ENCODE data around the gene NUFIP2. TPM values are rescaled to one million over a fixed set of nuclear protein-coding genes. Genes with fewer than 3 reads are reported as not detected.

NUFIP2 gene
- total and polyA plus RNA-seq, 10 of the 15 experiments (the other 5 are each of a cell fraction or from before 2014, with no cell fraction given), result 3.7 to 32.3 (median 14.5) TPM

DNA sequence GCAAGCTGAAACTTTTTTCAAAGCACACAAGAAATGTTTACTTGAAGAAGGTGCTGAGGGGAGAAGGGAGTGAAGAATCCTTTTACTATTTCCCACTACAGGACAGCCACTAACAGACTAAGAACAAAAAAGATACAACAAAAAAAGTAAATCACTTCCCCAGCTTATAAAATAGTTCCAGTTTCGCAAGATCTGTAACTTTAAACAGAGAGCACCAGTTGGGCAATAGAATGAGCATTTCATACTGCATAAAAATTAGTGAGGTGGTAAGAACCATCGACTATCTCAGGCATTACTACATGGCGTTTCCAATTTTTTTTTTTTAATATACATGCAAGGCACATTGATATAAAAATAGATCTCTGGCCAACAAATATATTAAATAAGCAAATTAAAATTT lies 36.2 kb downstream of the NUFIP2 start:
- Histone ChIP-seq H3K4me1 (ENCODE audit: control insufficient read depth, insufficient read depth, low read length) (no peaks in the 10 kb centered on the region), H3K4me2 (ENCODE audit: control insufficient read depth, insufficient read depth) (no peak overlapping the region), H4K20me1 (ENCODE audit: control insufficient read depth, insufficient read depth) (no peaks in the 10 kb centered on the region), H3K79me2 (ENCODE audit: control insufficient read depth, insufficient read depth, low read length) (peaks cover 2% of the 10 kb centered on the region), H3K9ac (ENCODE audit: control insufficient read depth, insufficient read depth, low read length) (no peak overlapping the region), H3K9me3 (replicated peaks; ENCODE audit: control insufficient read depth, insufficient read depth, low read length) (no peaks in the 10 kb centered on the region), H3K27me3 (replicated peaks in 1 of 2; ENCODE audit: control insufficient read depth in 2 of 2, insufficient read depth in 2 of 2, low read length in 1 of 2) (no peaks in the 10 kb centered on the region), H3K27ac (ENCODE audit: control insufficient read depth, insufficient read depth) (no peak overlapping the region), H2AFZ (ENCODE audit: control insufficient read depth, low read depth, low read length) (no peak overlapping the region), H3K4me3 (no peak overlapping the region), H3K36me3 (ENCODE audit: control insufficient read depth in 2 of 2, insufficient read depth in 2 of 2, low read length in 1 of 2) (peaks cover 0 to 17% of the 10 kb centered on the region in 2 experiments)
- SMC1A ChIA-PET (ENCODE audit: uncharacterized antibody, unreplicated experiment), result interaction anchor here (1.0 to 4.0 kb wide), 7 partner anchors 11 to 322 kb away, joined by 3 to 17 read pairs (median 6); partner anchors contain the start of gene CRYBA1
- DNase-seq (ENCODE audit: low read depth, low spot score) (no peak), FAIRE-seq (no peak), ATAC-seq (no peak)
- CTCF ChIA-PET, result interaction anchor here (0.7 to 4.8 kb wide), 7 partner anchors 15 to 141 kb away, joined by 3 to 36 read pairs (median 4); partner anchors contain the start of gene NUFIP2
- intact Hi-C loops (cut with micrococcal nuclease; ENCODE audit: unreplicated experiment) (no loop called here), in situ Hi-C loops (cut with MboI) (no loop called here)
- RAD21 ChIA-PET (ENCODE audit: unreplicated experiment), result no interaction called here
- POLR2A ChIA-PET, result interaction anchor here (0.9 to 2.0 kb wide), 3 partner anchors 9 to 108 kb away, joined by 3 to 8 read pairs (median 3); no protein-coding TSS in a partner anchor
- 97% methylated on average over 3 of the region's 3 CpGs for WGBS (ENCODE audit: insufficient coverage, insufficient replicate concordance, low lambda C conversion rate, missing lambda C conversion rate)
- no TSS peak for BruUV-seq (replicated peaks)
- TF ChIP-seq RAD21 (IDR thresholded peaks at IDR 0.05; ENCODE audit: insufficient read depth, low read depth, low read length) (no peak), PML (IDR thresholded peaks at IDR 0.05; ENCODE audit: low read length) (no peak), SMARCA5 (IDR thresholded peaks at IDR 0.05) (no peak), CHD2 (IDR thresholded peaks at IDR 0.05; ENCODE audit: borderline replicate concordance, low read depth, low read length) (no peak), SRF (IDR thresholded peaks at IDR 0.05; ENCODE audit: low read depth in 2 of 2, low read length in 2 of 2) (no peak), BCLAF1 (IDR thresholded peaks at IDR 0.05) (no peak), CBX3 (IDR thresholded peaks at IDR 0.05; ENCODE audit: borderline replicate concordance, low read depth) (no peak)
